Ishikawa (cell line): Measurements from ENCODE around the gene KEAP1.
A peak's percentile ranks its signal among the peaks of the same experiment; 100 is the strongest.

Experiments used
- CEBPB ChIP-seq: IDR thresholded peaks from 2 replicates; pipeline ENCODE4 v1.6.1; 2012
- CREB1 ChIP-seq: IDR thresholded peaks from 2 replicates; pipeline ENCODE4 v1.6.1; 2012; ENCODE audit warnings: low read depth
- EGR1 ChIP-seq: IDR thresholded peaks from 2 replicates; pipeline ENCODE4 v1.6.1; 2012
- EP300 ChIP-seq: IDR thresholded peaks from 2 replicates; pipeline ENCODE4 v1.6.1; 2012; ENCODE audit warnings: borderline replicate concordance
- FOXM1 ChIP-seq: IDR thresholded peaks from 2 replicates; pipeline ENCODE4 v1.6.1; 2012; ENCODE audit warnings: low read depth, borderline replicate concordance
- NFIC ChIP-seq: IDR thresholded peaks from 2 replicates; pipeline ENCODE4 v1.6.1; 2012
- RAD21 ChIP-seq: IDR thresholded peaks from 2 replicates; pipeline ENCODE4 v1.6.1; 2012; ENCODE audit warnings: low read depth
- REST ChIP-seq: IDR thresholded peaks from 2 replicates; pipeline ENCODE4 v1.6.1; 2012; ENCODE audit warnings: low read depth, mild to moderate bottlenecking
- TAF1 ChIP-seq: IDR thresholded peaks from 2 replicates; pipeline ENCODE4 v1.6.1; 2012; ENCODE audit warnings: low read depth, mild to moderate bottlenecking
- TCF12 ChIP-seq: IDR thresholded peaks from 2 replicates; pipeline ENCODE4 v1.6.1; 2012; ENCODE audit warnings: low read depth
- TEAD4 ChIP-seq: IDR thresholded peaks from 2 replicates; pipeline ENCODE4 v1.6.1; 2012
- USF1 ChIP-seq: IDR thresholded peaks from 2 replicates; pipeline ENCODE4 v1.6.1; 2012
- YY1 ChIP-seq: IDR thresholded peaks from 2 replicates; pipeline ENCODE4 v1.6.1; 2012; ENCODE audit warnings: low read depth
- ZBTB7A ChIP-seq: IDR thresholded peaks from 2 replicates; pipeline ENCODE4 v1.6.1; 2012; ENCODE audit warnings: low read depth
- TF ChIP-seq, protein P1 (sequence below): IDR thresholded peaks from 2 replicates; pipeline ENCODE4 v1.6.1; 2012

The KEAP1 gene

GRCh38 chr19:10454267-10454666 is 48.9 kb downstream of the KEAP1 start:
- no peak for TF ChIP-seq USF1
- no peak for TF ChIP-seq EGR1
- no peak for TF ChIP-seq NFIC
- TF ChIP-seq CEBPB, result no peak
- TF ChIP-seq REST, result no peak
- no peak for TF ChIP-seq CREB1
- TF ChIP-seq EP300, result no peak
- no peak for TF ChIP-seq ZBTB7A
- TF ChIP-seq TAF1, result no peak
- TF ChIP-seq YY1, result no peak
- no peak for TF ChIP-seq TCF12

GRCh38 chr19:10453852-10454251 is 49.3 kb downstream of the KEAP1 start:
- TF ChIP-seq EP300 (no peak), ZBTB7A (no peak), RAD21 (no peak)

DNA sequence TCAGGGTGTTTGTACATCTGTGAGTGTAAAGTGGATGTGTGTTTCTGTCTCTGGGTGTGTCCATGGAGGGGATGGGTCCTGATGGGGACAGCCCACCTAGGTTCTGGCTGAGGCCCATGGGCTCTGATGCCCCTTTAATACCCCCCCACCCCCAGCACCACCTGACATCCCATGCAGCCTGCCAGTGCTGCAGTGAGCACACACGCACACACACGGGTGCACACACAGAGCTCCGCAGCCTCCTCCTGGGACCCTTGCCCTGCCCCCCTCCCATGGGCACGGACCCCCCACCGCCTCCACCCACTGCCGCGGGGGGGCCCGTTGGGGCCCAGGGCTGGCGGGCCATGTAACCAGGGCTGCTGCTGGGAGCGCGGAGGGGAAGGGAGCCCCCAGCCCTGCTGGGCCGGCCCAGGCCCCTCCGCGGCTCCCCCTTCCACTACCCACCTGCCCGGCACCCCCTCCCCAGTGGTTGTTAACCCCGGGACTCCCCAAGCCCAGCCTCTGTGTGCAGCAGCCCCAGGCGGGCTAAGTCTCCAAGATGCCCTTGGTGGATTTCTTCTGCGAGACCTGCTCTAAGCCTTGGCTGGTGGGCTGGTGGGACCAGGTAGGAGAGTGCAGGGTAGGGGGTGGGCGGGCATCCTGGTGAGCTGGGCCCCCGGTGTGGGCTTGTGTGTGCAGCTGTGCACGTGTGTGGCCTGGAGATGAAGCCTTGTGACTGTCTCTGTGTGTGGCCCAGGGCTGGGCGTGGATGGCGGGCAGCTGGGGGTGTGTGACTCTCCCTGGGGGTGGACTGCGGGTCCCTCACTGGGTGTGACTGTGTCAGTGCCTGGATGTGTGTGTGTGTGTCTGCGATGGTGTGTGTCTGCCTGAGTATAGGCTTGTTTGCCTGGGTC is 50.2 kb downstream of the KEAP1 start:
- TF ChIP-seq TAF1, result no peak
- TF ChIP-seq, protein P1, sequence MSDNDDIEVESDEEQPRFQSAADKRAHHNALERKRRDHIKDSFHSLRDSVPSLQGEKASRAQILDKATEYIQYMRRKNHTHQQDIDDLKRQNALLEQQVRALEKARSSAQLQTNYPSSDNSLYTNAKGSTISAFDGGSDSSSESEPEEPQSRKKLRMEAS, result no peak
- TF ChIP-seq CEBPB, result no peak

DNA sequence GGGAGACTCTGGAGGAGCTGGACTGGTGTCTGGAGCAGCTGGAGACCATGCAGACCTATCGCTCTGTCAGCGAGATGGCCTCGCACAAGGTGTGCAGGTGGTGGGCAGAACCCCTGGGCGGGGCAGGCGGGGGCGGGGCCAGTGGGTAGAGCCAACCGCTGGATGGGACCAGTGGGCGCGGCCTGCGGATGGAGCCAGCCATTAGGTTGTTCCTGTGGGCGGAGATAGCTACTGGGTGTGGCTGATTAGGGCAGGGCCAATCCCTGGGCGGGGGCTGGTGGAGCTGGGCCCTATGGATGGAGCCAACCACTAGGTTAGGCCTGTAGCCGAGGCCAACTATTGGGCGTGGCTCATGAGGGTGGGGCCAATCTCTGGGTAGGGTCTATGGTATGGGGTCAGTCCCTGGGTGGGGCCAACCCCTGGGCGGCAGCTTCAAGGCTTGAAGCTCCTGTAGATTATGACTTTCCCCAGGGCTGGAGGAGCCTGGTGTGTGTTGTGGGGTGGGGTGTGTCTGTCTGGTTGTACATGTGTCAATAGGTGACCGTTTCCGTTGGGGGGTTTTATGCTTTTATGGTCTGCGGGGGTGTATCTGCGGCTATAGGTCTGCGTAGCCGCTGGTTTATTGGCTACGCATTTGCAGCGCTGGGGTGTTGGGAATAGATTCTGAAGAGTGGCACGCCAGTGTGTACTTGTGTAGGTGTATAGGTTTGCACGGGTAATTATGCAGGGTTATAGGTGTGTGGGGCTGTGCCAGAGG is 52.1 kb downstream of the KEAP1 start:
- no peak for TF ChIP-seq YY1
- TF ChIP-seq EGR1, result no peak
- no peak for TF ChIP-seq RAD21
- TF ChIP-seq, protein P1, result peak; percentile 96

DNA sequence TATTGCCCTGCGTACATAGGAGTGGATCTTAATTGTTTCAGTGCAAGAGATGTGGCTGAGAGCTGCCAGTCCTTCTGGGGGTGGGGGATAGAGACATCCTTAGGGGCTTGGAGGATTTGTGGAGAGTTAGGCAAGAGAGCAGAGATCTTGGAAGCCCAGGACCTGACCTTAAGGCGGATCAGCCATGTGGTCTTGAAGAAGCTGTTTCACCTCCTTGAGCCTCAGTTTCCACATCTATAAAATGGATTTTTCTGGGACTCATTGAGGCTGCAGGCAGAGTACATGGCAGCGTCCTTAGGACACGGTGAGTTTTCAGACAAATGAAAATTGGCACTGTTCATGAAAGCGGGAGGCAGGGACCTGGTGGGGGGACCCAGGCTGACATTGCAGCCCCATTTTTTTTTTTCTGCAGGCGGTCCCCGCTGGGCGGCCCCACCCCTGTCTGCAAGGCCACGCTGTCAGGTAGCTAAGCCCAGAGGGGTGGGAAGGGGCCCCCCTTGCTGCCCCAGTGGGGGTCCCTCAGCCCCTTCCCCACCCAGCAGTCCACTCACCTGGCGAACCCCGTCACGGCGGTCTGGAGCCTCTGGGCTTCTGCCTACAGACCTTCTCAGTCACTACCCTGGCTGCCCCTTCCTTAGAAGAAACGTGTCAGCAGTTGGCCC is 52.8 kb downstream of the KEAP1 start:
- no peak for TF ChIP-seq EGR1
- TF ChIP-seq ZBTB7A, result 0 out of 2 replicates have a peak, but pooled peaks have one; percentile 43

DNA sequence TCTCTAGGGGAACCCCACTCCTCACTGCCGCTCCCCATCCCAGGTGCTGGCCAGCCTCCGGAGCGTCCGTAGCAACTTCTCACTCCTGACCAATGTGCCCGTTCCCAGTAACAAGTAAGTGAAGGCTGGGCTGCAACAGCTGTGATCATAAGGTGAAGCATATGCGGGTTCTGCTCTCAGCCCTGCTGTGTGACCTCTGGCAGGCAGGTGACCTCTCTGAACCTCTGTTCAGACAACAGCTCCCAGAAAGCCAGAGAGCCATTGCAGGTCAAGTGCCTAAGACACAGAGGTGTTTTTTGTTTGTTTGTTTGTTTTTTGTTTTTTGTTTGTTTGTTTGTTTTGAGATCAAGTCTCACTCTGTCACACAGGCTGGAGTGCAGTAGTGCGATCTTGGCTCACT is 54.1 kb downstream of the KEAP1 start:
- TF ChIP-seq RAD21 (no peak), EGR1 (no peak), CREB1 (no peak), CEBPB (no peak), YY1 (no peak), TAF1 (no peak), TEAD4 (no peak), USF1 (no peak), TCF12 (no peak), REST (no peak), FOXM1 (no peak), EP300 (no peak), ZBTB7A (no peak), NFIC (no peak)
- TF ChIP-seq, protein P1, result no peak
